Peyer's patch (tissue), 4 donors: ENCODE measurements around the gene SHISA6. TPM values are rescaled to one million over a fixed set of nuclear protein-coding genes. Genes with fewer than 3 reads are reported as not detected.

Source experiments
- DNase-seq, 3 donors: peaks; one replicate each; pipeline ENCODE4 v3.0.0-alpha.2; 2017 to 2019
- H3K27ac ChIP-seq, 4 donors: fragments of 200-600 bp; sonication (generic); one replicate each; pipeline ENCODE4 v1.5.1; 2016 to 2019
- H3K27me3 ChIP-seq, 2 donors: fragments of 200-600 bp; sonication (generic); one replicate each; pipeline ENCODE4 v1.5.1; 2019
- H3K36me3 ChIP-seq, 3 donors: fragments of 200-600 bp; sonication (generic); one replicate each; pipeline ENCODE4 v1.5.1; 2016 to 2019
- H3K4me1 ChIP-seq, 4 donors: fragments of 200-600 bp; sonication (generic); one replicate each; pipeline ENCODE4 v1.5.1; 2016 to 2019
- H3K4me3 ChIP-seq, 4 donors: fragments of 200-600 bp; sonication (generic); 1 replicate in 3 of 4; 2 replicates in 1 of 4; pipeline ENCODE4 v1.5.1; 2016 to 2019; ENCODE audit warnings: mild to moderate bottlenecking in 1 of 4
- H3K9me3 ChIP-seq, 4 donors: fragments of 200-600 bp; sonication (generic); one replicate each; pipeline ENCODE4 v1.5.1; 2016 to 2019; ENCODE audit warnings: mild to moderate bottlenecking in 1 of 4
- POLR2A ChIP-seq, 2 donors: fragments of 450-650 bp; IDR thresholded peaks; one replicate each; pipeline ENCODE4 v1.5.1; 2017; ENCODE audit warnings: antibody characterized with exemption in 2 of 2, mild to moderate bottlenecking in 2 of 2, moderate library complexity in 2 of 2
- total RNA-seq, 4 donors: library from RNA; depleted of rRNA; stranded (reverse); fragments of >200 nt; gene quantifications; one replicate each; pipeline ENCODE4 v1.1.0, GENCODE V29; 2016
- TF ChIP-seq, protein P1 (sequence below), 6 experiments: fragments of 450-650 bp in 4 of 6; fragments of 200-600 bp in 2 of 6; sonication (generic) in 1 of 6; IDR thresholded peaks; one replicate each; pipeline ENCODE4 v1.5.1; 2017 to 2019; ENCODE audit warnings: antibody characterized with exemption in 6 of 6, mild to moderate bottlenecking in 3 of 6, moderate library complexity in 1 of 6

Gene SHISA6
- total RNA-seq, 4 donors from 2014 or later = 0.27 to 2.1 (median 1.7) TPM; not detected in 1

GRCh38 chr17:11612956-11613355 lies 371.9 kb downstream of the SHISA6 start:
- DNase-seq = no peak

More at GRCh38 chr17:11612956-11613355, 371.9 kb downstream of the SHISA6 start:
- H3K27me3 ChIP-seq = no peaks in the 10 kb centered on the region
- TF ChIP-seq, protein P1, sequence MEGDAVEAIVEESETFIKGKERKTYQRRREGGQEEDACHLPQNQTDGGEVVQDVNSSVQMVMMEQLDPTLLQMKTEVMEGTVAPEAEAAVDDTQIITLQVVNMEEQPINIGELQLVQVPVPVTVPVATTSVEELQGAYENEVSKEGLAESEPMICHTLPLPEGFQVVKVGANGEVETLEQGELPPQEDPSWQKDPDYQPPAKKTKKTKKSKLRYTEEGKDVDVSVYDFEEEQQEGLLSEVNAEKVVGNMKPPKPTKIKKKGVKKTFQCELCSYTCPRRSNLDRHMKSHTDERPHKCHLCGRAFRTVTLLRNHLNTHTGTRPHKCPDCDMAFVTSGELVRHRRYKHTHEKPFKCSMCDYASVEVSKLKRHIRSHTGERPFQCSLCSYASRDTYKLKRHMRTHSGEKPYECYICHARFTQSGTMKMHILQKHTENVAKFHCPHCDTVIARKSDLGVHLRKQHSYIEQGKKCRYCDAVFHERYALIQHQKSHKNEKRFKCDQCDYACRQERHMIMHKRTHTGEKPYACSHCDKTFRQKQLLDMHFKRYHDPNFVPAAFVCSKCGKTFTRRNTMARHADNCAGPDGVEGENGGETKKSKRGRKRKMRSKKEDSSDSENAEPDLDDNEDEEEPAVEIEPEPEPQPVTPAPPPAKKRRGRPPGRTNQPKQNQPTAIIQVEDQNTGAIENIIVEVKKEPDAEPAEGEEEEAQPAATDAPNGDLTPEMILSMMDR (IDR thresholded peaks at IDR 0.05) = no peak
- TF ChIP-seq POLR2A (IDR thresholded peaks at IDR 0.05) = no peak
- no peak overlapping the region for H3K27ac ChIP-seq
- H3K36me3 ChIP-seq = no peaks in the 10 kb centered on the region
- H3K9me3 ChIP-seq = no peaks in the 10 kb centered on the region
- H3K4me3 ChIP-seq = no peak overlapping the region
- peaks cover 0 to 6% (median 2%) of the 10 kb centered on the region in 4 donors for H3K4me1 ChIP-seq
